ENCODE data around the gene LCOR. TPM values are rescaled to one million over a fixed set of nuclear protein-coding genes. Genes with fewer than 3 reads are reported as not detected.

Gene LCOR
- total and polyA plus RNA-seq, 9 donors = 9.0 to 18.0 (median 12.0) TPM

DNA sequence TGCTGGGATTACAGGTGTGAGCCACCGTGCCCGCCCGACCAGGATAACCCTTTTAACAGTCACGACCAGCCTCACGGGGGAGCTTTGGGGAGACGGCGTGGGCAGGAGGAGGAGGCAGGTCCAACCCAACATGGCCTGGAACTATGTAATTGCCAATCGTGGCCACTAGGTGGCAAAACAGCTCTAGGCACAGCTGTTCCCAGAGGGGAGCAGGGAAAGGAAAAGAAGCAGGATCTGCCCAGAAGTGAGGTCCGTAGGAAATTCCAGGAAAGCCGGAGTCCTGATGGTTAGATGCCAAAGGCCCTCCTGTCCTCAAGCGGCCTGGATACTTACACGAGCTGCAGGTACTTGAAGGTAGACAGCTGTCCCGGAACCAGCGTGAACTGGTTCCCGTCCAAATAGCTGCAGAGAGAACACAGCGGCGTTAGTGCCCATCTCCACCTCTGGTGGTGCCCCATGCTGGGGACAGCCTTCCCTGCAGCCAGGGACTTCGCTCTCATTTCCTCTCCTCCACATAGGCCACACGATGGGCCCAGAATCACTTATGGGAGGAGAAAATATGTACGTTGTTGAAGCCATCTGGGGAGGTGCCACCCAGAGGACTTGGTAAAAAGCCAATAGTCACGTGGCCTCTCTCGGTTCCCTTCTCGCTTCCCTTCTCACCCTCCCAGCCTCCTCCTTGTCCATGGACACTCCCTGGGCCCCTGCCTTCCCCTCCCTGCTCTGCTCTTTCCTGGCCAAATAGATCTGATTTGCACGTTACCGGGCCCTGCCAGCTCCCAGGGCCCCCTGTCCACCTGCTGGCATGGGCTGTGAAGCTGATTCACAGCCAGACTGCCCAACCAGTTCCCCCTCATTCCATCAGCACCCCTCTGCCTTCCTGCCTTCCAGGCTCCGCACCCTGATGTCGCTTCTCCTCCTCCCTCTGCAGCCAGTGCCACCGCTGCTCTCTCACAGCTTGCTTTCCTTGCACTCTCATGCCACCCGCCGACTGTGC lies 205.6 kb downstream of the LCOR start:
- Histone ChIP-seq H3K27me3 (ENCODE audit: control insufficient read depth, insufficient read depth, low read length) (no peaks in the 10 kb centered on the region), H3K27ac (ENCODE audit: low read length) (no peak overlapping the region), H3K36me3 (ENCODE audit: control insufficient read depth, insufficient read depth, low read length) (no peaks in the 10 kb centered on the region), H3K4me1 (ENCODE audit: control insufficient read depth, insufficient read depth, low read length) (peaks cover 11% of the 10 kb centered on the region), H3K9me3 (replicated peaks; ENCODE audit: control insufficient read depth, low read depth, low read length) (no peaks in the 10 kb centered on the region), H3K4me3 (ENCODE audit: low read length) (peak overlapping the region; percentile 18)
- peak; percentile 88 for DNase-seq
- WGBS (ENCODE audit: insufficient coverage) = 26% methylated on average over 24 of the region's 30 CpGs

DNA sequence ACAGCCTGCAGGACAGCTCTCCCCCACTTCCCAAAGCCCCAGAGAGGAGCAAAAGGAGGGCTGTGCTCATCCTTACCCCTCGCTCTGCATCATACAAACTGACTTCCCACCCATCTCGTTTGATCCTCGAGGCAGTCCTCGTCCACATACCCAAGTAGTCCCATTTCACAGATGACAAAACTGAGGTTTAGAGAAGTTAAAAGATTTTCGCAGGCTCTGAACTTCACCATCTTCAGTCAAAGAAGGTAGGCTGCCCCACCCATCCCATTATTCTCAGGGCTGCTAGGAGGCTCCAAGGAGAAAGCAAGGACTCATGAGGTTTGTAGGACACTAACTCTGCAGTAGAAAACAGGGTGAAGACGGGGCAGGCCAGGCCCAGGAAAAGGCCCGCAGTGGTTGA lies 206.6 kb downstream of the LCOR start:
- Histone ChIP-seq H3K4me3 (ENCODE audit: low read length) (no peak overlapping the region), H3K4me1 (ENCODE audit: control insufficient read depth, insufficient read depth, low read length) (peaks cover 11% of the 10 kb centered on the region), H3K36me3 (ENCODE audit: control insufficient read depth, insufficient read depth, low read length) (no peaks in the 10 kb centered on the region), H3K27ac (ENCODE audit: low read length) (no peak overlapping the region), H3K27me3 (ENCODE audit: control insufficient read depth, insufficient read depth, low read length) (no peaks in the 10 kb centered on the region), H3K9me3 (replicated peaks; ENCODE audit: control insufficient read depth, low read depth, low read length) (no peaks in the 10 kb centered on the region)
- WGBS (ENCODE audit: insufficient coverage) = 81% methylated on average over 2 of the region's 7 CpGs
- DNase-seq = no peak

DNA sequence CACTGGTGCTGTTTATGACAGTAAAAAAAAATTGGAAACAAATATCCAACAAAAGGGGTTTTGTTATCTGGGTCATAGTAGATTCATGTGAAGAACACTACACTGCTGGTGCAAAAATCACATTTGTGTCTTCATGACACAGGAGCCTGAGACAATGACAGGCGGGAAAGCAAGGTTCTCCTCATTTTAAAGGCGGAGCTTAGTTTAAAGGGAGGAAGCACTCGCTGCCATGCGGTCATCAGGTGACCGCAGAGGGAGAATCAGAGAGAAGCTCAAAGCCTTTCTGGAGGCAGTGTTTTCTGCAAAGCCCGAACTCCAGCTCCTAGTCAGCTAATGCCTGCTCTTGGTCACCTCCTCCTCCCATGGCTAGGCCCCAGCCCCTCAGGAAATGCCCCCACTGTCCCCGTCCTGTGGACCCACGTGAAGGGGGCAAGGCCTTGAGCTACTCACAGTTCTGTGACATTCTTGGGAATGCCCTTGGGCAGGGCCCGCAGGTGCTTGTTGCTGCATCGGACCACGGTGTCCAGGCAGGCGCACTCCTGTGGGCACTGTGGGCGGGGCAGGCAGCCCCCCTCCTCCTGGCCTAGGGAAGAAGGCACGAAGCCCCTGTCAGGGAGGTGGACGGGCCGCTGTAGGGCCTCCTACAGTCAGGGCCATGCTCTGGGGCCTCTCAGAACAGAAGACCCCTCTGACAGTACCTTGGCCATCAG lies 207.6 kb downstream of the LCOR start:
- Histone ChIP-seq H3K27ac (ENCODE audit: low read length) (no peak overlapping the region), H3K36me3 (ENCODE audit: control insufficient read depth, insufficient read depth, low read length) (no peaks in the 10 kb centered on the region), H3K4me1 (ENCODE audit: control insufficient read depth, insufficient read depth, low read length) (peaks cover 11% of the 10 kb centered on the region), H3K4me3 (ENCODE audit: low read length) (no peak overlapping the region), H3K27me3 (ENCODE audit: control insufficient read depth, insufficient read depth, low read length) (no peaks in the 10 kb centered on the region), H3K9me3 (replicated peaks; ENCODE audit: control insufficient read depth, low read depth, low read length) (peaks cover under 1% of the 10 kb centered on the region)
- 72% methylated on average over 12 of the region's 16 CpGs for WGBS (ENCODE audit: insufficient coverage)
- no peak for DNase-seq

DNA sequence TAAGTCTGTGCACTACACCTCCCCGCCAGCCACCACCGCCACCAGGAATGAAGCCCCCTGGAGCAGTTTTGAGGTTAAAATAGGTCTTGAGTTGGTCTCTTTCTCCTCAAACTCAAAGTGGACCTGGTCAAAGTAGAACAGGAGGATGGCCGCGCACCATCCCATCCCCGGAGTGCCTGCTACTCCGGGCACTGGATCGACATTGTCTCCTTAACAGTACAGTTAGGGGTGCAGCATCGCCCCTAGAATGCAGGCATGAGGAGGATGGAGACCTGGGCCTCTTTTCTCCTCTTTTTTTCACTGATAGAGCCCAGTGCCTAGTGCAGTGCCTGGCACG lies 208.1 kb downstream of the LCOR start:
- no peak for DNase-seq
- Histone ChIP-seq H3K27me3 (ENCODE audit: control insufficient read depth, insufficient read depth, low read length) (no peaks in the 10 kb centered on the region), H3K4me1 (ENCODE audit: control insufficient read depth, insufficient read depth, low read length) (peaks cover 11% of the 10 kb centered on the region), H3K4me3 (ENCODE audit: low read length) (no peak overlapping the region), H3K9me3 (replicated peaks; ENCODE audit: control insufficient read depth, low read depth, low read length) (peaks cover 3% of the 10 kb centered on the region), H3K27ac (ENCODE audit: low read length) (no peak overlapping the region), H3K36me3 (ENCODE audit: control insufficient read depth, insufficient read depth, low read length) (no peaks in the 10 kb centered on the region)
- 100% methylated on average over 3 of the region's 9 CpGs for WGBS (ENCODE audit: insufficient coverage)

DNA sequence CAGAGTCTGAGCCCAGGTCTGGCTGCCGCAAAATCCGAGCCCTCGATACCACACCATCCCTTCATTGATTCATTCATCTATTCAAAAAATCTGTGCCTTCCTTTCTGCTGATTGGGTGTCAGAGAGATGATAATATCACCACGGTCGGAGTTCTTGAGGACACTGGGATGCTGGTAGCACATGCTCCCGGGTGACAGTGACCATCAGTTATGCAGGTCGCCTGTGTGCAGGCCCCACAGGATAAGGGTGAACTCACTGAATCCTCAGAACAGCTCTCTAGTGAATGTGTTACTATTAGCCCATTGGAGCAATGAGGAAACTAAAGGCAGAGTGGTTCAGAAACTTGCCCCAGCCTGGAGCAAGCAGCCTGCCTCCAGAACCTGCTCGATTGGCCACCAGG lies 208.6 kb downstream of the LCOR start:
- no peaks in the 10 kb centered on the region for H3K36me3 ChIP-seq (ENCODE audit: control insufficient read depth, insufficient read depth, low read length)
- no peak for DNase-seq
- no peak overlapping the region for H3K4me3 ChIP-seq (ENCODE audit: low read length)
- 92% methylated on average over 4 of the region's 8 CpGs for WGBS (ENCODE audit: insufficient coverage)
- H3K9me3 ChIP-seq (replicated peaks; ENCODE audit: control insufficient read depth, low read depth, low read length) = peaks cover 3% of the 10 kb centered on the region
- H3K27me3 ChIP-seq (ENCODE audit: control insufficient read depth, insufficient read depth, low read length) = no peaks in the 10 kb centered on the region
- no peak overlapping the region for H3K27ac ChIP-seq (ENCODE audit: low read length)
- peaks cover 11% of the 10 kb centered on the region for H3K4me1 ChIP-seq (ENCODE audit: control insufficient read depth, insufficient read depth, low read length)

DNA sequence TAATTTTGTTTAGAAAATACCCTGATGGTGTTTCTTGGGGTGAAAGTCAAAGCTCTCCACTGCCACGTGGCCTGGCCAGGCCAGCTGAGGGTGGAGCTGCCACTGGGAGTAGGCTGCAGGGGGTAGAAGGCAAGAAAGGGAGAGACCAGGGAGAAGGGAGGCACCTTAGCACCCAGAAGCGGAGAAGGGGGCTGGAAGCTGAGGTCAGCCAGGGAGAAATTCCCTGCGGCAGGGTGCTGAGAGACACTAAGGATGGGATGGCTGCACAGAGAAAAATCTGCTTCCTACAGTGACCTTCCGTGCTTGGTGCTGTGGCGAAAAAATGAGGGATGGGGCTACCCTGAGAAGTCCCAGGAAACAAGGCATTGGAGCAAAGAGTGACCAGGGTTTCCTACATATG lies 210.0 kb downstream of the LCOR start:
- H3K9me3 ChIP-seq (replicated peaks; ENCODE audit: control insufficient read depth, low read depth, low read length) = peaks cover 3% of the 10 kb centered on the region
- WGBS (ENCODE audit: insufficient coverage) = 86% methylated on average over 5 of the region's 5 CpGs
- H3K4me3 ChIP-seq (ENCODE audit: low read length) = no peak overlapping the region
- no peaks in the 10 kb centered on the region for H3K36me3 ChIP-seq (ENCODE audit: control insufficient read depth, insufficient read depth, low read length)
- peaks cover 11% of the 10 kb centered on the region for H3K4me1 ChIP-seq (ENCODE audit: control insufficient read depth, insufficient read depth, low read length)
- DNase-seq = no peak
- H3K27me3 ChIP-seq (ENCODE audit: control insufficient read depth, insufficient read depth, low read length) = no peaks in the 10 kb centered on the region
- no peak overlapping the region for H3K27ac ChIP-seq (ENCODE audit: low read length)

DNA sequence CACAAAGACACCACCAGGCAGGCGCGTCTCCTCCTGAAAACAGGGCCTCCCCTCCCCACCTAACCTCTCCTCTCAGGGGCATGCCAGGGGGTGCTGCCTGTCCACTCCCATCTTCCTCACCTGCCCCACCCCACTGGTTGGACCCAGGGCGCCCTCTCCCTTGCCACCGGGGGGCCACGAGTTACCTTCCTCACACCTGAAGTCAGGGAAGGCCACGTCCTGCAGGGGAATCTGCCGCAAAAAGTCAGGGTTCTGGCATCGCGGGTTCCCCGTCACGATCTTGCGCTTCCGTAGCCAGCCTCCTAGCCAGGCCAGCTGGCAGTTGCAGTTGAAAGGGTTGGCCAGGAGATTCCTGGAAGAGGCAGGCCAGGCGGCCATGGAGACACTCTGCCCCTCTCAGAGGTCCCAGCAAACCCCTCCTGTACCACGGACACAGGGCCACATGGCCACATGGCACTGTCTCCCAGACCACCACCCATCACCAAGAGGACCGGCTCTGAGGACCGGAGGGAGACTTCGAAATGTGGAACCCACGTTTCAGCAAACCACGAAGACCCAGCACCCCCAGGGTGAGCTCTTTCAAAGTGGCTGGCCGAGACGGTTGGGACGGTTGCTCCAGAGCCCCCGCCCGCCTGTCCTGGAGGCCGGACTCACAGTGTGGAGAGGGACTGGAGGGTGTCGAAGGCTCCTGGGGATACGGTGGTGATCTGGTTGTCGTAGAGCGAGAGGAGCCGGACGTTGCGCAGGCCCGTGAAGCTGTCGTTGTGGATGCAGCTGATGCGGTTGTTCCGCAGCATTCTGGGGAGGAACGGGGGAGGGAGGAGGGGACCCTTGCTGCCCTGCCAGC lies 210.8 kb downstream of the LCOR start:
- WGBS (ENCODE audit: insufficient coverage) = 79% methylated on average over 35 of the region's 38 CpGs
- H3K27ac ChIP-seq (ENCODE audit: low read length) = no peak overlapping the region
- no peak for DNase-seq
- no peak overlapping the region for H3K4me3 ChIP-seq (ENCODE audit: low read length)
- H3K27me3 ChIP-seq (ENCODE audit: control insufficient read depth, insufficient read depth, low read length) = no peaks in the 10 kb centered on the region
- peaks cover 5% of the 10 kb centered on the region for H3K4me1 ChIP-seq (ENCODE audit: control insufficient read depth, insufficient read depth, low read length)
- peaks cover 3% of the 10 kb centered on the region for H3K9me3 ChIP-seq (replicated peaks; ENCODE audit: control insufficient read depth, low read depth, low read length)
- no peaks in the 10 kb centered on the region for H3K36me3 ChIP-seq (ENCODE audit: control insufficient read depth, insufficient read depth, low read length)

DNA sequence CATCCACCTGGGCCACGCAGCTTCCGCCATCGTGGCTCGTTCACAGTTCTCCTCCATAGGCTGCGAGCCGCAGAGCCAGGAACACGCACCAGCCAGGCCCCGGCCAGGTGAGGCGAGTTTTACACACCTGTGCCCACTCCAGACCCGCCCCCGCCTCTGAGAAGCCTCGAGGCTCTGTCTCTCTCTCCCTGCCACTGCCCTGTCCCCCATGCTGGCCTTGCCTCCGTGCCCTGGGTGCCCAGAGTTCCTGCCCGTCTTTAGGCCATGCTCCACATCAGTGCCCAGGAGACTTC lies 211.4 kb downstream of the LCOR start:
- WGBS (ENCODE audit: insufficient coverage) = 87% methylated on average over 14 of the region's 14 CpGs
- no peak overlapping the region for H3K27ac ChIP-seq (ENCODE audit: low read length)
- DNase-seq = no peak
- H3K4me1 ChIP-seq (ENCODE audit: control insufficient read depth, insufficient read depth, low read length) = peaks cover 2% of the 10 kb centered on the region
- no peak overlapping the region for H3K4me3 ChIP-seq (ENCODE audit: low read length)
- H3K9me3 ChIP-seq (replicated peaks; ENCODE audit: control insufficient read depth, low read depth, low read length) = peaks cover 3% of the 10 kb centered on the region
- no peaks in the 10 kb centered on the region for H3K27me3 ChIP-seq (ENCODE audit: control insufficient read depth, insufficient read depth, low read length)
- no peaks in the 10 kb centered on the region for H3K36me3 ChIP-seq (ENCODE audit: control insufficient read depth, insufficient read depth, low read length)
